Activated CD4-positive, alpha-beta T cell treated with anti-CD3 and anti-CD28 coated beads, Interleukin-10, Interleukin-2, amounts not matched to agents 100 ng/mL and 50 ng/mL, durations not matched to agents 16 hours and 8 hours (primary cell): ENCODE data around the gene CDIP1.

ENCODE experiments used
- DNase-seq: peaks from one replicate; pipeline ENCODE4 v3.0.0-alpha.2; 2020

Gene CDIP1

GRCh38 chr16:4486126-4486893, 52.3 kb downstream of the CDIP1 start:
- DNase-seq = no peak

GRCh38 chr16:4481963-4482362, 56.6 kb downstream of the CDIP1 start:
- DNase-seq = no peak

GRCh38 chr16:4481526-4481925, 57.0 kb downstream of the CDIP1 start:
- DNase-seq = no peak

- peak; percentile 51 for DNase-seq
Observed at GRCh38 chr16:4477966-4478365, 60.6 kb downstream of the CDIP1 start.

- DNase-seq = peak; percentile 98
Observed at GRCh38 chr16:4475880-4476788, 62.4 kb downstream of the CDIP1 start, which contains the start of gene HMOX2. TSS of gene HMOX2 (plus strand) at chr16:4476398. CDS start at chr16:4505525, 29,127 bp downstream.

- DNase-seq = peak; percentile 97
Observed at GRCh38 chr16:4474192-4474961, 64.2 kb downstream of the CDIP1 start, which contains the start of gene NMRAL1. TSS of gene NMRAL1 (minus strand) at chr16:4474625. CDS start at chr16:4474132, 493 bp downstream.

GRCh38 chr16:4472880-4473279, 65.7 kb downstream of the CDIP1 start:
- DNase-seq = no peak

- DNase-seq = no peak
Observed at GRCh38 chr16:4471869-4472268, 66.7 kb downstream of the CDIP1 start.

- no peak for DNase-seq
Observed at GRCh38 chr16:4468972-4469371, 69.6 kb downstream of the CDIP1 start.

- DNase-seq = no peak
Observed at GRCh38 chr16:4467916-4468315, 70.7 kb downstream of the CDIP1 start.

- DNase-seq = peak; percentile 74
Observed at GRCh38 chr16:4465977-4466779, 72.4 kb downstream of the CDIP1 start.

- no peak for DNase-seq
Observed at GRCh38 chr16:4463522-4464163, 74.9 kb downstream of the CDIP1 start.

- no peak for DNase-seq
Observed at GRCh38 chr16:4461250-4462085, 77.1 kb downstream of the CDIP1 start.

- no peak for DNase-seq
Observed at GRCh38 chr16:4460936-4461249, 77.7 kb downstream of the CDIP1 start.
